Activated naive CD4-positive, alpha-beta T cell treated with anti-CD3 and anti-CD28 coated beads, Interleukin-2, amount 50 U/mL, for 16 hours (primary cell): ENCODE measurements around the gene MVK.

Experiments used
- DNase-seq: peaks from one replicate; pipeline ENCODE4 v3.0.0-alpha.2; 2020

The MVK gene

GRCh38 chr12:109567967-109568366 is 5.6 kb upstream of the MVK start:
- DNase-seq: no peak

- no peak for DNase-seq
Measured at GRCh38 chr12:109568486-109568885, 5.1 kb upstream of the MVK start.

GRCh38 chr12:109571773-109572505 is 1.7 kb upstream of the MVK start:
- DNase-seq: no peak

GRCh38 chr12:109572506-109572845 is 1.1 kb upstream of the MVK start:
- no peak for DNase-seq

GRCh38 chr12:109573914-109574244 is 285 bp downstream of the MVK start:
- no peak for DNase-seq

- no peak for DNase-seq
Measured at GRCh38 chr12:109575683-109576082, 2.1 kb downstream of the MVK start.

- DNase-seq: no peak
Measured at GRCh38 chr12:109577311-109577710, 3.7 kb downstream of the MVK start.

GRCh38 chr12:109578330-109578927 is 4.8 kb downstream of the MVK start:
- no peak for DNase-seq

- no peak for DNase-seq
Measured at GRCh38 chr12:109579639-109580038, 6.0 kb downstream of the MVK start.

- no peak for DNase-seq
Measured at GRCh38 chr12:109580272-109580671, 6.7 kb downstream of the MVK start.

- no peak for DNase-seq
Measured at GRCh38 chr12:109580684-109581333, 7.2 kb downstream of the MVK start.

GRCh38 chr12:109581334-109581691 is 7.7 kb downstream of the MVK start:
- no peak for DNase-seq

GRCh38 chr12:109581856-109582255 is 8.3 kb downstream of the MVK start:
- DNase-seq: no peak

- no peak for DNase-seq
Measured at GRCh38 chr12:109582636-109583035, 9.0 kb downstream of the MVK start.

GRCh38 chr12:109583733-109584132 is 10.1 kb downstream of the MVK start:
- no peak for DNase-seq

GRCh38 chr12:109586385-109587296 is 13.0 kb downstream of the MVK start:
- DNase-seq: no peak

- DNase-seq: no peak
Measured at GRCh38 chr12:109587921-109588320, 14.3 kb downstream of the MVK start.

- no peak for DNase-seq
Measured at GRCh38 chr12:109588461-109589239, 15.1 kb downstream of the MVK start.

- DNase-seq: no peak
Measured at GRCh38 chr12:109589240-109589590, 15.6 kb downstream of the MVK start.

- DNase-seq: no peak
Measured at GRCh38 chr12:109589691-109590245, 16.2 kb downstream of the MVK start.

GRCh38 chr12:109590566-109590965 is 17.0 kb downstream of the MVK start:
- no peak for DNase-seq

GRCh38 chr12:109591041-109591440 is 17.4 kb downstream of the MVK start:
- DNase-seq: no peak
